HepG2 (cell line): ENCODE data around the gene GPATCH2. TPM values are rescaled to one million over a fixed set of nuclear protein-coding genes. Genes with fewer than 3 reads are reported as not detected.

Source experiments
- ATAC-seq: fragments of 200-7000 bp; cut with Tn5 transposase; 3 replicates; pipeline ENCODE4 v1.9.1; 2020; ENCODE audit warnings: mild to moderate bottlenecking, moderate library complexity
- BruUV-seq: library from RNA; stranded (reverse); fragments of 400-500 nt; replicated peaks from 2 replicates; lab custom pipeline; 2021; lab: Mats Ljungman, UMichigan
- CTCF ChIA-PET: fragments of 300-600 bp; formaldehyde crosslinking; extraction: SDS; loops from one replicate; lab custom pipeline; 2021; ENCODE audit warnings: low total read pairs, inconsistent platforms, low intra/inter-chr PET ratio; lab: Yijun Ruan, JAX
- POLR2A ChIA-PET: fragments of 350-600 bp; sonication (Branson Sonifier 250); formaldehyde crosslinking; loops from one replicate; lab custom pipeline; 2020; ENCODE audit warnings: antibody characterized with exemption, inconsistent platforms; lab: Yijun Ruan, JAX
- DNase-seq: peaks from one replicate; pipeline ENCODE4 v3.0.0-alpha.2; 2015; ENCODE audit warnings: low spot score
- FAIRE-seq: peaks from 3 replicates; lab custom pipeline; 2011; peaks lifted over from hg19 to GRCh38; lab: Jason Lieb, UNC
- H2AFZ ChIP-seq: one replicate; pipeline ENCODE4 v1.6.1; 2011; ENCODE audit warnings: low read length, inconsistent platforms
- H3K27ac ChIP-seq: fragments of 300-600 bp; 3 replicates; pipeline ENCODE4 v1.8.0; 2011; ENCODE audit warnings: mixed run types, mild to moderate bottlenecking, mixed read lengths, low read length, inconsistent platforms; ENCODE audit not compliant: insufficient read depth; ENCODE audit errors: extremely low read length
- H3K27me3 ChIP-seq, 2 experiments: fragments of 200-600 bp in 1 of 2; 2 replicates in 1 of 2; 3 replicates in 1 of 2; pipeline versions ENCODE4 v1.6.0 to v1.8.0; 2011; ENCODE audit warnings: low read length in 2 of 2, mild to moderate bottlenecking in 2 of 2, moderate library complexity in 2 of 2, inconsistent platforms in 1 of 2; ENCODE audit not compliant: insufficient read depth in 2 of 2, control insufficient read depth in 1 of 2
- H3K36me3 ChIP-seq, 2 experiments: fragments of 200-600 bp in 1 of 2; replicated peaks in 1 of 2; 2 replicates in 1 of 2; 3 replicates in 1 of 2; pipeline versions ENCODE4 v1.5.1 to v1.8.0; 2011; ENCODE audit warnings: low read length in 2 of 2, inconsistent platforms in 1 of 2; ENCODE audit not compliant: insufficient read depth in 2 of 2, control insufficient read depth in 1 of 2
- H3K4me1 ChIP-seq: 2 replicates; pipeline ENCODE4 v1.5.1; 2012; ENCODE audit warnings: low read length, inconsistent platforms; ENCODE audit not compliant: insufficient read depth
- H3K4me2 ChIP-seq: 2 replicates; pipeline ENCODE4 v1.6.0; 2011; ENCODE audit warnings: low read depth, low read length, inconsistent platforms
- H3K4me3 ChIP-seq, 3 experiments: fragments of 200-600 bp in 1 of 3; sonication (generic), shearing (Covaris generic) in 1 of 3; replicated peaks in 1 of 3; 2 replicates each; pipeline ENCODE4 v1.5.1; 2011 to 2016; ENCODE audit warnings: low read length in 3 of 3, inconsistent platforms in 2 of 3, low read depth in 2 of 3, mild to moderate bottlenecking in 2 of 3, control low read depth in 1 of 3, mixed read lengths in 1 of 3; ENCODE audit not compliant: insufficient read depth in 1 of 3
- H3K79me2 ChIP-seq: one replicate; pipeline ENCODE4 v1.6.1; 2011; ENCODE audit warnings: low read length, inconsistent platforms; ENCODE audit not compliant: insufficient read depth
- H3K9ac ChIP-seq: 2 replicates; pipeline ENCODE4 v1.6.0; 2011; ENCODE audit warnings: mild to moderate bottlenecking, low read depth, low read length, inconsistent platforms; ENCODE audit not compliant: insufficient read depth
- H3K9me3 ChIP-seq: 2 replicates; pipeline ENCODE4 v1.5.1; 2012; ENCODE audit warnings: mild to moderate bottlenecking, low read length
- H4K20me1 ChIP-seq: 2 replicates; pipeline ENCODE4 v1.6.0; 2011; ENCODE audit warnings: inconsistent platforms, mild to moderate bottlenecking, low read length, moderate library complexity; ENCODE audit not compliant: insufficient read depth
- EHMT2 ChIP-seq: fragments of 200-600 bp; sonication (generic); IDR thresholded peaks from 2 replicates; pipeline ENCODE4 v1.7.0; 2017; ENCODE audit warnings: antibody characterized with exemption, low read depth, low read length, borderline replicate concordance
- FOXP4 ChIP-seq: sonication (generic); formaldehyde crosslinking; IDR thresholded peaks from 2 replicates; pipeline ENCODE4 v1.4.0; 2020; ENCODE audit warnings: missing genetic modification reagents
- HMG20A ChIP-seq: IDR thresholded peaks from 2 replicates; pipeline ENCODE4 v1.6.1; 2016; ENCODE audit warnings: borderline replicate concordance
- NR2C2 ChIP-seq: sonication (generic); formaldehyde crosslinking; IDR thresholded peaks from 2 replicates; pipeline ENCODE4 v1.4.0; 2020; ENCODE audit warnings: missing genetic modification reagents, mild to moderate bottlenecking, moderate library complexity, borderline replicate concordance
- POLR2A ChIP-seq, 2 experiments: IDR thresholded peaks; 2 replicates each; pipeline ENCODE4 v1.6.1; 2011; ENCODE audit warnings: low read depth in 2 of 2, low read length in 2 of 2, mild to moderate bottlenecking in 1 of 2, moderate library complexity in 1 of 2; ENCODE audit not compliant: insufficient read depth in 1 of 2
- REPIN1 ChIP-seq: sonication (generic); formaldehyde crosslinking; IDR thresholded peaks from 2 replicates; pipeline ENCODE4 v1.8.0; 2022; ENCODE audit warnings: missing genetic modification reagents, low read depth, mild to moderate bottlenecking, borderline replicate concordance
- RFX3 ChIP-seq: IDR thresholded peaks from 2 replicates; pipeline ENCODE4 v1.6.1; 2016; ENCODE audit warnings: missing biosample characterization, missing genetic modification reagents
- TOE1 ChIP-seq: sonication (generic); formaldehyde crosslinking; IDR thresholded peaks from 2 replicates; pipeline ENCODE4 v1.4.0; 2020; ENCODE audit warnings: mild to moderate bottlenecking, missing genetic modification reagents
- U2AF1 ChIP-seq: fragments of 200-400 bp; formaldehyde crosslinking; optimal IDR thresholded peaks from 2 replicates; pipeline ENCODE3; 2017; ENCODE audit warnings: mild to moderate bottlenecking, low read depth, low read length
- ZBTB26 ChIP-seq: IDR thresholded peaks from 2 replicates; pipeline ENCODE4 v1.6.1; 2016; ENCODE audit warnings: missing compliant biosample characterization, missing genetic modification reagents, borderline replicate concordance
- ZEB1 ChIP-seq: IDR thresholded peaks from 2 replicates; pipeline ENCODE4 v1.6.1; 2012; ENCODE audit warnings: mild to moderate bottlenecking, low read depth, inconsistent platforms; ENCODE audit not compliant: insufficient replicate concordance
- ZNF276 ChIP-seq: sonication (generic); formaldehyde crosslinking; IDR thresholded peaks from 2 replicates; pipeline ENCODE4 v1.4.0; 2020; ENCODE audit warnings: mild to moderate bottlenecking, low read depth, missing genetic modification reagents
- ZNF292 ChIP-seq: sonication (generic); formaldehyde crosslinking; IDR thresholded peaks from 2 replicates; pipeline ENCODE4 v1.8.1; 2022; ENCODE audit warnings: mild to moderate bottlenecking, low read depth, missing genetic modification reagents, borderline replicate concordance
- ZNF460 ChIP-seq: sonication (generic); formaldehyde crosslinking; IDR thresholded peaks from 2 replicates; pipeline ENCODE4 v1.5.1; 2020; ENCODE audit warnings: missing genetic modification reagents, mild to moderate bottlenecking, borderline replicate concordance
- ZNF670 ChIP-seq: sonication (generic); formaldehyde crosslinking; IDR thresholded peaks from 2 replicates; pipeline ENCODE4 v1.8.0; 2022; ENCODE audit warnings: mild to moderate bottlenecking, missing genetic modification reagents, borderline replicate concordance
- ZNF766 ChIP-seq: sonication (generic); formaldehyde crosslinking; IDR thresholded peaks from 2 replicates; pipeline ENCODE4 v1.5.0; 2020; ENCODE audit warnings: missing genetic modification reagents, borderline replicate concordance
- ZNF790 ChIP-seq: sonication (generic); formaldehyde crosslinking; IDR thresholded peaks from 2 replicates; pipeline ENCODE4 v1.8.0; 2022; ENCODE audit warnings: missing genetic modification reagents, mild to moderate bottlenecking, borderline replicate concordance
- ZNF839 ChIP-seq: sonication (generic); formaldehyde crosslinking; IDR thresholded peaks from 2 replicates; pipeline ENCODE4 v1.4.0; 2020; ENCODE audit warnings: missing genetic modification reagents, mild to moderate bottlenecking, borderline replicate concordance
- ZNF850 ChIP-seq: sonication (generic); formaldehyde crosslinking; conservative IDR thresholded peaks from 2 replicates; pipeline ENCODE4 v1.9.0; 2021; ENCODE audit warnings: mild to moderate bottlenecking, missing genetic modification reagents
- WGBS: methylation state at CpG from one replicate; pipeline ENCODE4 v1.1.6; 2017; ENCODE audit warnings: low lambda C conversion rate; 5-methylcytosine and 5-hydroxymethylcytosine counted together
- in situ Hi-C: cut with HindIII; loops from 2 replicates; pipeline ENCODE4 v1.10.0; 2017; ENCODE audit warnings: low pct_unique_long_range_greater_than_20kb; ENCODE audit not compliant: extremely low pct_ligation_motif_present
- intact Hi-C: fragments of 100-400 bp; cut with micrococcal nuclease; formaldehyde crosslinking; loops from one replicate; pipeline ENCODE4 v1.10.0; 2022; ENCODE audit not compliant: unreplicated experiment
- polyA plus RNA-seq, 8 experiments: library from polyadenylated mRNA; depleted of rRNA in 3 of 8; stranded (reverse) in 7 of 8; unstranded in 1 of 8; fragments of >200 nt; fragmentation: Illumina TruSeq in 4 of 8; extraction: Trizol in 4 of 8; gene quantifications; 2 replicates each; pipeline versions ENCODE4 v1.2.1 to v1.2.3, GENCODE V29; 2011 to 2016; ENCODE audit warnings: low read depth in 4 of 8, missing spikeins in 1 of 8, mixed read lengths in 1 of 8; ENCODE audit not compliant: insufficient read depth in 1 of 8
- total RNA-seq, 5 experiments: library from RNA; depleted of rRNA; stranded (reverse); fragments of >200 nt; fragmentation: Illumina TruSeq; extraction: Trizol; gene quantifications; 2 replicates each; pipeline ENCODE4 v1.2.3, GENCODE V29; 2016; ENCODE audit warnings: low read depth in 1 of 5

The GPATCH2 gene
- total and polyA plus RNA-seq, 2 of the 13 experiments (the other 11 are each of a cell fraction or from before 2014, with no cell fraction given): 3.5 to 15.7 TPM

GRCh38 chr1:217674028-217674729, 43.3 kb upstream of the GPATCH2 start (continued):
- TF ChIP-seq ZNF276 (no peak), ZNF790 (CRISPR knock-in tag) (no peak), POLR2A (IDR thresholded peaks at IDR 0.05; ENCODE audit: insufficient read depth in 1 of 2, low read depth in 2 of 2, low read length in 2 of 2) (no peak)

- Histone ChIP-seq H3K9me3 (no peaks in the 10 kb centered on the region), H3K79me2 (no peaks in the 10 kb centered on the region), H3K27me3 (no peaks in the 10 kb centered on the region), H3K4me2 (no peak overlapping the region), H3K9ac (no peak overlapping the region), H3K36me3 (no peaks in the 10 kb centered on the region), H3K4me1 (no peaks in the 10 kb centered on the region), H3K4me3 (no peak overlapping the region), H2AFZ (no peak overlapping the region), H4K20me1 (no peaks in the 10 kb centered on the region), H3K27ac (no peak overlapping the region)
- DNase-seq (no peak), ATAC-seq (no peak), FAIRE-seq (no peak)
- in situ Hi-C loops: no loop called here
- WGBS: 0% methylated on average over 2 of the region's 2 CpGs
- no TSS peak for BruUV-seq
- CTCF ChIA-PET: no interaction called here
- intact Hi-C loops: no loop called here
- POLR2A ChIA-PET: no interaction called here
- TF ChIP-seq U2AF1: no peak
- TF ChIP-seq TOE1 (CRISPR knock-in tag): no peak
- no peak for TF ChIP-seq ZNF292 (CRISPR knock-in tag)
- TF ChIP-seq ZEB1: no peak
- TF ChIP-seq RFX3 (CRISPR knock-in tag): no peak
- no peak for TF ChIP-seq ZNF839
- TF ChIP-seq REPIN1 (CRISPR knock-in tag): no peak
- no peak for TF ChIP-seq ZNF850 (CRISPR knock-in tag)
- TF ChIP-seq ZNF670 (CRISPR knock-in tag): no peak
- no peak for TF ChIP-seq ZNF766
- no peak for TF ChIP-seq ZNF460 (CRISPR knock-in tag)
- TF ChIP-seq FOXP4: no peak
- no peak for TF ChIP-seq HMG20A (CRISPR knock-in tag)
- TF ChIP-seq EHMT2: no peak
- TF ChIP-seq ZBTB26 (CRISPR knock-in tag): no peak
- TF ChIP-seq NR2C2 (CRISPR knock-in tag): no peak
Measured at GRCh38 chr1:217673387-217673786, 42.5 kb upstream of the GPATCH2 start.
